Stomach (tissue), 4 donors: Measurements from ENCODE around the gene PRKN.

Experiments
- POLR2A ChIP-seq, 4 donors: fragments of 450-650 bp; IDR thresholded peaks; one replicate each; pipeline ENCODE4 v1.6.1; 2016; ENCODE audit warnings: antibody characterized with exemption in 4 of 4, control low read depth in 2 of 4, mild to moderate bottlenecking in 1 of 4, moderate library complexity in 1 of 4
- TF ChIP-seq, protein P1 (sequence below), 7 experiments: fragments of 450-650 bp in 4 of 7; fragments of 200-600 bp in 3 of 7; sonication (generic) in 3 of 7; IDR thresholded peaks; one replicate each; pipeline ENCODE4 v1.5.1; 2016 to 2019; ENCODE audit warnings: antibody characterized with exemption in 7 of 7, control low read depth in 2 of 7, mild to moderate bottlenecking in 1 of 7

DNA sequence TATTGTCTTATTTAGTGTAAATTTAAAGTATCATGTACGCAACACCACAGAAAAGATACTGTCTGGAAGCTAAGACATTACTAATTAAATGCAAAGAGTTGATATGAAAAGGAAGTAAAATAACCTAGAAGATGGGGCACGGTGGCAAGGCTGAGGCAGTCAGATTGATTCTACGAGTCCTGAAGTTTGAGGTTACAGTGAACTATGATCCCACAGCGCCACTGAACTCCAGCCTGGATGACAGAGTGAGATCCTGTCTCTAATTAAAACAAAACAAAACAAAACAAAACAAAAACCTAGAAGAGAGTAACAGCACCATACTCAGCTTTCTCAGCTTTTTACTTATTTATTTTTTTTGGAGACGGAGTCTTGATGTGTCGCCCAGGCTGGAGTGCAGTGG, 199.0 kb downstream of the PRKN start:
- TF ChIP-seq, protein P1, sequence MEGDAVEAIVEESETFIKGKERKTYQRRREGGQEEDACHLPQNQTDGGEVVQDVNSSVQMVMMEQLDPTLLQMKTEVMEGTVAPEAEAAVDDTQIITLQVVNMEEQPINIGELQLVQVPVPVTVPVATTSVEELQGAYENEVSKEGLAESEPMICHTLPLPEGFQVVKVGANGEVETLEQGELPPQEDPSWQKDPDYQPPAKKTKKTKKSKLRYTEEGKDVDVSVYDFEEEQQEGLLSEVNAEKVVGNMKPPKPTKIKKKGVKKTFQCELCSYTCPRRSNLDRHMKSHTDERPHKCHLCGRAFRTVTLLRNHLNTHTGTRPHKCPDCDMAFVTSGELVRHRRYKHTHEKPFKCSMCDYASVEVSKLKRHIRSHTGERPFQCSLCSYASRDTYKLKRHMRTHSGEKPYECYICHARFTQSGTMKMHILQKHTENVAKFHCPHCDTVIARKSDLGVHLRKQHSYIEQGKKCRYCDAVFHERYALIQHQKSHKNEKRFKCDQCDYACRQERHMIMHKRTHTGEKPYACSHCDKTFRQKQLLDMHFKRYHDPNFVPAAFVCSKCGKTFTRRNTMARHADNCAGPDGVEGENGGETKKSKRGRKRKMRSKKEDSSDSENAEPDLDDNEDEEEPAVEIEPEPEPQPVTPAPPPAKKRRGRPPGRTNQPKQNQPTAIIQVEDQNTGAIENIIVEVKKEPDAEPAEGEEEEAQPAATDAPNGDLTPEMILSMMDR (IDR thresholded peaks at IDR 0.05) = no peak
- TF ChIP-seq POLR2A (IDR thresholded peaks at IDR 0.05) = no peak
